GM13976 (cell line): Measurements from ENCODE around the gene BAIAP2L1.

Source experiments
- DNase-seq: peaks from one replicate; pipeline ENCODE4 v3.0.0; 2012; ENCODE audit warnings: low spot score
- in situ Hi-C: fragments of 300-500 bp; cut with MboI; formaldehyde crosslinking; loops from one replicate; pipeline ENCODE4 v1.12.0; 2022; ENCODE audit warnings: low sequenced_read_pairs, mixed read lengths, inconsistent platforms; ENCODE audit not compliant: unreplicated experiment
- TF ChIP-seq, protein P1 (sequence below): IDR thresholded peaks from 2 replicates; pipeline ENCODE4 v1.5.1; 2012; ENCODE audit warnings: borderline replicate concordance, mild to moderate bottlenecking; ENCODE audit not compliant: insufficient read depth; ENCODE audit errors: extremely low read depth, missing control alignments, control extremely low read depth

Gene BAIAP2L1

DNA sequence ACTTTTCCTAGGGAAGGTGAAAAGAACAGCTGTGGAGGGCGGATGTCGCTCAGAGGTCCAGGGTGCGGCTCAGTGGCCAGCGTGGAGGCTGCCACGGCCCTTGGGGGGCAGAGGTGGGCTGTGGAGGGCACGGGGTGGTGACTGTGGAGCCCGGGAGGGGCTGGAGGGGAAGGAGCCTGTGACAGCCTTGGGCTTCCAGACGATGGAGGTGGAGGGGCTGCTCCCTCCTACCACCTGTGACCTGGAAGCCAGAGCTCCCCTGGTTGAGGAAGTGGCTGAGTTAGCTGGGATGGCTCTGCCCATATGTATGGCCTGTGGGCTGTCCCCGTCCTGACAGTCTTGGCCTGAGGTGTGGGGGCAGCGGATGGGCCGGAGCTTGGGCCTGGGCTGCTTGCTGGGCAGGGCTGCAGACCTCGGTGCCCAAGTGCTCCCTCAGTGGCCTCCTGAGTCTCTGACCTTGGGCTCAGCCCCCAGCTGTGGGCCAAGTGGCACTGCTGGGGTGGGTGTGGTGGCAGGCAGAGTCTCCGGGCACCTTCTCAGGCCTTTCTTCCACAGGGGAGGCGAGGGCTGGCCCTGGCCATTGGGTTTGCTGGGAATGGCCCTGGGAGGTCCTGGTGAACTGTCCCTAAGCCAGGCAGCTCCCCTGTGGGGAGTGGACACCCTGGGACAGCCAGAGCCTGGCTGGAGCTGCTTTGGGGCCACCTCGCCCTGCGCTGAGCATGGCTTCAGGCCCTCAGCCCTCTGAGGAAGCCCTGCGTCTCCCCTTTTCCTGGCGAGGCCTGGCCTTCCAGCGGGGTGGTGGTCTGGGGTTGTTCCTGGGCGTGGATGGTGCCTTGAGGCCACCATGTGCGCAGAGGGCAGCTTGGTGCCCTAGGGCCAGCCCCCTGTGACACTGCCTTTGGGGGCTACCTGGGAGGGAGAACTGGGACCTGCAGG, 115.5 kb downstream of the BAIAP2L1 start:
- TF ChIP-seq, protein P1, sequence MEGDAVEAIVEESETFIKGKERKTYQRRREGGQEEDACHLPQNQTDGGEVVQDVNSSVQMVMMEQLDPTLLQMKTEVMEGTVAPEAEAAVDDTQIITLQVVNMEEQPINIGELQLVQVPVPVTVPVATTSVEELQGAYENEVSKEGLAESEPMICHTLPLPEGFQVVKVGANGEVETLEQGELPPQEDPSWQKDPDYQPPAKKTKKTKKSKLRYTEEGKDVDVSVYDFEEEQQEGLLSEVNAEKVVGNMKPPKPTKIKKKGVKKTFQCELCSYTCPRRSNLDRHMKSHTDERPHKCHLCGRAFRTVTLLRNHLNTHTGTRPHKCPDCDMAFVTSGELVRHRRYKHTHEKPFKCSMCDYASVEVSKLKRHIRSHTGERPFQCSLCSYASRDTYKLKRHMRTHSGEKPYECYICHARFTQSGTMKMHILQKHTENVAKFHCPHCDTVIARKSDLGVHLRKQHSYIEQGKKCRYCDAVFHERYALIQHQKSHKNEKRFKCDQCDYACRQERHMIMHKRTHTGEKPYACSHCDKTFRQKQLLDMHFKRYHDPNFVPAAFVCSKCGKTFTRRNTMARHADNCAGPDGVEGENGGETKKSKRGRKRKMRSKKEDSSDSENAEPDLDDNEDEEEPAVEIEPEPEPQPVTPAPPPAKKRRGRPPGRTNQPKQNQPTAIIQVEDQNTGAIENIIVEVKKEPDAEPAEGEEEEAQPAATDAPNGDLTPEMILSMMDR = no peak
- in situ Hi-C loops = no loop called here
- no peak for DNase-seq

DNA sequence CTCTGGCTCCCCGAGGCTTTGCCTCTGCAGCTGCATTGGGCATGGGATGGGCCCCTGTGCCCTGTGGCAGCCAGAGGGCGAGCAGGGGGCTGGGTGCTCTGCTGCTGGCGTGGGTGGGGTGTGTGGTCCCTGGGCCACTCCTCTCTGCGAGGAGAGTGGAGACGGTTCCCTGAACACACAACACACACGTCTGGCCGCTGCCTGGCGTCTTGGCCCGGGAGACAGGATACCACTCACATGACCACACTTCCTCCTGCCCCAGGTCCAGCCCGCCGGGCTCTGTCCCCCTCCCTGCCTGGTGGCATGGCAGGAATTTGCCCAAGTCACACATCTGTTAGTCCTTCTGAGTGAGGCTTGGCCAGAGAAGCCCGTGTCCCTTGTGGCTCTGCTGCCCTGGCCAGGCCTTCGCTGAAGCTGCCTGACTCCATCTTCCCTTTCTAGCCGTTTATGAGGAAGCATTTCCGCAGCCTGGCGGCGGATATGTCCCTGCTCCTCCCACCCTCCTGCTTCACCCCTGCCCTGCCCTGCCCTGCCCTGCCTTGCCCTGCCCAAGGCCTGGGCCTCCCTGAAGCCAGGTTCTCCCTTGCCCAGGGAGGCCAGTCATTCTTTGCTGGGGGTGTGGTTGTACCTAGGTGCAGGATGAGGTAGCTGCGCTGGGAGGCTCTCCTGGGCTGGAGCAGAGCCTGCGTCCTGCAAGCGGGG, 116.4 kb downstream of the BAIAP2L1 start:
- TF ChIP-seq, protein P1 = no peak

DNA sequence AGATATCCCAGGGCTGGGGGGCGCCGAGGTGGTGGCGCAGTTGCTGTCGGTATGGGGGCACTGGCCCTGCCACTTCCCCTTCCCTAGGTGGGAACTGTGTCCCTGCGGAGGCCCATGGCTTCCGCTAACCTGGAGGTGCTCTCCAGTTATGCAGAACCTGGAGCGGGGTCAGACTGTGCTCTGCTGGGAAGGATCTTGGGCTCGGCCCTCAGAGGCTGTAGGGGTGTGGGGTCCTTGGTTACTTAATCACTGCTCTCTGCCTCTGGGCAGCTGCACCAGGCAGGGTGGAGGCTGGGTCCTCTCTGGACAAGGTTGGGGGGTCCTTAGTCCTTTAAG, 117.0 kb downstream of the BAIAP2L1 start:
- TF ChIP-seq, protein P1 = no peak
- in situ Hi-C loops = no loop called here

More for the DNA sequence above, 116.4 kb downstream of the BAIAP2L1 start:
- DNase-seq = no peak
- in situ Hi-C loops = no loop called here

DNA sequence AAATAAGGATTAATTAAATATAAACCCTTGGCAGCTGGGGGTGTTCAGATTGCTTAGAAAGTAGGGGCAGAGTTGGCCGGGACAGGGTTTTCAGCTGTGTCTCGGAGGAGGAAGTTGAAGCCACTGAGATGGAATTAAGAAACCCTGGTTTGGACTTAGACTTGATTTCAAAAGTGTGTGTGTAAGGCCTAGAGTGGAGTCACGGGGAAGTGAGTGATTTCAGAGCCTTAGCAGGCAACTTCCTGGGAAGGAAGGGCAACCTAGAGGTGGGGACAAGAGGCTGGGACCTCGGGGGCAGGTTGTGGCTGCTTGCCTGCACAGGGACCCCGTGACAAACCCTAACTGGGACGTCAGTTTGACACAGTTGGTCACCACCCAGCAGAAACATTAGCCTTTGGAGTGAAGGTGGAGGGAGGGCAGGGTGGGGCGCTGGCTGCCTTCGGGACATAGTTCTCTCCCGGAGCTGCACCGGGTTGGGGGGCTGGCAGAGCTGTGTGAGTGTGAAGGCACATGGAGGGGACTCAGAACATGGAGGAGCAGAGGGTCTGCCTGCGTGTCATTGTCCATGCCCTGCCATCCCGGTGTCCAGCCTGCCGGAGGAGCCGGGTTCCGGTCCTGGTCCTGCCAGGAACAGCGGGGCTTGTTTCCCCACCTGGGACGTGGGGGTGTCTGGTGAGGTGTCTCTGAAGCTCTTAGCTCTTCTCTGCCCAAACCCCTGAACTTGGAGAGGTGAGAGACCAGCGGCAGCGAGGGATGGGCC, 117.6 kb downstream of the BAIAP2L1 start:
- no peak for DNase-seq
- TF ChIP-seq, protein P1 = no peak
- in situ Hi-C loops = no loop called here

More for the DNA sequence above, 117.0 kb downstream of the BAIAP2L1 start:
- DNase-seq = no peak

DNA sequence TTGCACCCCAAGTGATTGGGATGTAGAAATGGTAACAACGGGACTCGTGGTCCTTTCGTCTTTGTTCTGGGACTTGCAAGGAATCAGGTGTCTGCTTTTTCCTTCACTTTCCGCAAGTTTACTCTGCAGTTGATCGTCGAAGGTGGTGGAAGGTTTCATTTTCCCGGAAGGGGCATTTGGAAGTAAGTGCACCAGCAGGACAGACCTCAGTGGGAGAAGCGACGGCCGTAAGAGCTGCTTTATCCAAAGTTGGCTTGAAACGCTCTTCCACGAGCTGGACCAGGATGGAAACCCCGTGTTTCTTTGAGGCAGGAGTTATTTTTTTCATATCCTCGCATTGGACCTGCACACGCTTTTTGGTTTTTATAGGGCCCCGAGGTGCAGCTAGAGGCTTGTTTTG, 118.2 kb downstream of the BAIAP2L1 start:
- TF ChIP-seq, protein P1 = no peak
- in situ Hi-C loops = no loop called here

More for the DNA sequence above, 118.2 kb downstream of the BAIAP2L1 start:
- no peak for DNase-seq
